ENCODE results near the gene GFRA3.
A peak's percentile ranks its signal among the peaks of the same experiment; 100 is the strongest.

Gene GFRA3

GRCh38 chr5:138212828-138213160 lies 61.6 kb downstream of the GFRA3 start:
- no peak for TF ChIP-seq TCF4 (CRISPR knock-in tag; IDR thresholded peaks at IDR 0.05; ENCODE audit: borderline replicate concordance)
- no peak for TF ChIP-seq POU6F1 (CRISPR knock-in tag; IDR thresholded peaks at IDR 0.05; ENCODE audit: borderline replicate concordance, low read depth)
- no peak for TF ChIP-seq BACH2 (CRISPR knock-in tag; IDR thresholded peaks at IDR 0.05; ENCODE audit: borderline replicate concordance)
- no peak for TF ChIP-seq PATZ1 (CRISPR knock-in tag; IDR thresholded peaks at IDR 0.05; ENCODE audit: borderline replicate concordance)
- TF ChIP-seq ZNF565 (CRISPR knock-in tag; conservative IDR thresholded peaks at IDR 0.05; ENCODE audit: low read depth) = no peak
- TF ChIP-seq CSDC2 (CRISPR knock-in tag; IDR thresholded peaks at IDR 0.05) = no peak
- TF ChIP-seq ISL1 (CRISPR knock-in tag; IDR thresholded peaks at IDR 0.05) = no peak
- TF ChIP-seq ESRRG (CRISPR knock-in tag; IDR thresholded peaks at IDR 0.05) = no peak
- peak; percentile 39 for ATAC-seq

DNA sequence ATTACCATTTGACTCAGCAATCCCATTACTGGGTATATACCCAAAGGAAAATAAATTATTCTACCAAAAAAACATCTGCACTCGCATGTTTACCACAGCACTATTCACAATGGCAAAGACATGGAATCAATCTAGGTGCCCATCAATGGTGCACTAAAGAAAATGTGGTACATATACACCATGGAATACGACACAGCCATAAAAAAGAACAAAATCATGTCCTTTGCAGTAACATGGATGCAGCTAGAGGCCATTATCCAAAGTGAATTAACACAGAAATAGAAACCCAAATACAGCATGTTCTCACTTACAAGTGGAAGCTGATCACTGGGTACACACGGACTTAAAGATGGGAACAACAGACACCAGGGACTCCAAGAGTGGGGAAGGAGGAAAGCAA lies 63.4 kb downstream of the GFRA3 start:
- no peak for ATAC-seq
- TF ChIP-seq BACH2 (CRISPR knock-in tag; IDR thresholded peaks at IDR 0.05; ENCODE audit: borderline replicate concordance) = no peak
- no peak for TF ChIP-seq TOX (CRISPR knock-in tag; IDR thresholded peaks at IDR 0.05; ENCODE audit: borderline replicate concordance)
- TF ChIP-seq ZNF70 (CRISPR knock-in tag; IDR thresholded peaks at IDR 0.05) = no peak
- no peak for TF ChIP-seq PPARA (CRISPR knock-in tag; IDR thresholded peaks at IDR 0.05; ENCODE audit: borderline replicate concordance)
- no peak for TF ChIP-seq ZNF8 (CRISPR knock-in tag; IDR thresholded peaks at IDR 0.05)
- no peak for TF ChIP-seq ZNF565 (CRISPR knock-in tag; conservative IDR thresholded peaks at IDR 0.05; ENCODE audit: low read depth)
- TF ChIP-seq CSDC2 (CRISPR knock-in tag; IDR thresholded peaks at IDR 0.05) = no peak
- TF ChIP-seq ESRRG (CRISPR knock-in tag; IDR thresholded peaks at IDR 0.05) = no peak
- no peak for TF ChIP-seq ZC3H10 (CRISPR knock-in tag; IDR thresholded peaks at IDR 0.05)

Data from SK-N-SH treated with all-trans-retinoic acid at 6 μM for 48 hours (cell line).